ELF-1 (cell line): ENCODE data around the gene ABCB6.

Experiments used
- DNase-seq: peaks from one replicate; pipeline ENCODE4 v3.0.0-alpha.2; 2016; ENCODE audit warnings: low read depth, low spot score

The ABCB6 gene

GRCh38 chr2:219168932-219169331, 49.8 kb downstream of the ABCB6 start:
- no peak for DNase-seq

- no peak for DNase-seq
Measured at GRCh38 chr2:219168526-219168925, 50.2 kb downstream of the ABCB6 start.

- no peak for DNase-seq
Measured at GRCh38 chr2:219167997-219168396, 50.8 kb downstream of the ABCB6 start.

- no peak for DNase-seq
Measured at GRCh38 chr2:219165058-219165911, 53.5 kb downstream of the ABCB6 start.

GRCh38 chr2:219163156-219163555, 55.6 kb downstream of the ABCB6 start:
- DNase-seq: no peak

- DNase-seq: no peak
Measured at GRCh38 chr2:219161097-219161496, 57.7 kb downstream of the ABCB6 start.

GRCh38 chr2:219160186-219161017, 58.4 kb downstream of the ABCB6 start, which contains the start of gene NHEJ1:
TSS of gene NHEJ1 (minus strand) at chr2:219160815. CDS start at chr2:219158362, 2,453 bp downstream.
- peak; percentile 96 for DNase-seq
